Endothelial cell of umbilical vein (primary cell): ENCODE data around the gene PPM1H. TPM values are rescaled to one million over a fixed set of nuclear protein-coding genes. Genes with fewer than 3 reads are reported as not detected.

Source experiments
- BruUV-seq: library from RNA; stranded (reverse); fragments of 400-500 nt; replicated peaks from 2 replicates; lab custom pipeline; 2021; lab: Mats Ljungman, UMichigan
- CTCF ChIA-PET: fragments of 300-600, 350-600 bp; sonication (Branson Sonifier 250); formaldehyde crosslinking; loops from one replicate; lab custom pipeline; 2021; ENCODE audit warnings: antibody characterized with exemption, inconsistent platforms; lab: Charles Lee
- POLR2A ChIA-PET: fragments of 300-600, 350-600 bp; sonication (Branson Sonifier 250); formaldehyde crosslinking; loops from one replicate; lab custom pipeline; 2021; ENCODE audit warnings: antibody characterized with exemption, inconsistent platforms; lab: Charles Lee
- DNase-seq: peaks from one replicate; pipeline ENCODE4 v3.0.0-alpha.2; 2011; ENCODE audit warnings: low read depth, low spot score
- FAIRE-seq: peaks from 2 replicates; lab custom pipeline; 2011; peaks lifted over from hg19 to GRCh38; lab: Jason Lieb, UNC
- H2AFZ ChIP-seq: 2 replicates; pipeline ENCODE4 v1.6.0; 2012; ENCODE audit warnings: low read depth, low read length, control low read depth, inconsistent platforms
- H3K27ac ChIP-seq: 2 replicates; pipeline ENCODE4 v1.5.1; 2011; ENCODE audit warnings: low read depth, mild to moderate bottlenecking, control low read depth, low read length, moderate library complexity; ENCODE audit not compliant: insufficient read depth
- H3K27me3 ChIP-seq, 2 experiments: 2 replicates each; pipeline versions ENCODE4 v1.6.0 to v1.6.1; 2011; ENCODE audit warnings: low read length in 2 of 2, mixed read lengths in 1 of 2; ENCODE audit not compliant: control insufficient read depth in 2 of 2, insufficient read depth in 2 of 2
- H3K36me3 ChIP-seq, 2 experiments: 2 replicates in 1 of 2; 3 replicates in 1 of 2; pipeline ENCODE4 v1.5.1; 2011; ENCODE audit warnings: low read length in 2 of 2, mild to moderate bottlenecking in 1 of 2, moderate library complexity in 1 of 2; ENCODE audit not compliant: control insufficient read depth in 2 of 2, insufficient read depth in 2 of 2; ENCODE audit errors: extremely low read depth in 1 of 2
- H3K4me1 ChIP-seq: 3 replicates; pipeline ENCODE4 v1.5.1; 2011; ENCODE audit warnings: mild to moderate bottlenecking, low read length; ENCODE audit not compliant: control insufficient read depth, insufficient read depth; ENCODE audit errors: extremely low read depth
- H3K4me2 ChIP-seq: 2 replicates; pipeline ENCODE4 v1.6.1; 2011; ENCODE audit warnings: low read length, control low read depth, mixed read lengths; ENCODE audit not compliant: insufficient read depth
- H3K4me3 ChIP-seq, 3 experiments: fragments of 200-600 bp in 1 of 3; sonication (generic), shearing (Covaris generic) in 1 of 3; replicated peaks in 1 of 3; 2 replicates each; pipeline ENCODE4 v1.5.1; 2011 to 2016; ENCODE audit warnings: control low read depth in 3 of 3, low read length in 3 of 3, mild to moderate bottlenecking in 2 of 3, inconsistent platforms in 1 of 3, low read depth in 1 of 3, moderate library complexity in 1 of 3; ENCODE audit not compliant: insufficient read depth in 1 of 3
- H3K79me2 ChIP-seq: 2 replicates; pipeline ENCODE4 v1.6.0; 2012; ENCODE audit warnings: low read length, inconsistent platforms; ENCODE audit not compliant: control insufficient read depth, insufficient read depth
- H3K9ac ChIP-seq: replicated peaks from 2 replicates; pipeline ENCODE3; 2011; ENCODE audit warnings: low read length, control low read depth; ENCODE audit not compliant: insufficient read depth; ENCODE audit errors: extremely low read depth
- H3K9me1 ChIP-seq: replicated peaks from 3 replicates; pipeline ENCODE4 v1.6.0; 2011; ENCODE audit warnings: mild to moderate bottlenecking, low read length; ENCODE audit not compliant: control insufficient read depth, insufficient read depth; ENCODE audit errors: extremely low read depth
- H3K9me3 ChIP-seq: replicated peaks from 2 replicates; pipeline ENCODE4 v1.5.1; 2012; ENCODE audit warnings: low read length, inconsistent platforms; ENCODE audit not compliant: control insufficient read depth, insufficient read depth
- H4K20me1 ChIP-seq: replicated peaks from 2 replicates; pipeline ENCODE3; 2011; ENCODE audit warnings: mild to moderate bottlenecking, low read length; ENCODE audit not compliant: control insufficient read depth, insufficient read depth; ENCODE audit errors: extremely low read depth
- CTCF ChIP-seq, 2 donors: IDR thresholded peaks; 1 replicate in 1 of 2; 2 replicates in 1 of 2; pipeline ENCODE4 v1.5.1; 2011; ENCODE audit warnings: low read length in 2 of 2, mild to moderate bottlenecking in 2 of 2, moderate library complexity in 2 of 2, control low read depth in 1 of 2, inconsistent platforms in 1 of 2, low read depth in 1 of 2; ENCODE audit not compliant: insufficient read depth in 1 of 2; ENCODE audit errors: extremely low read depth in 1 of 2
- EZH2 ChIP-seq: IDR thresholded peaks from 2 replicates; pipeline ENCODE4 v1.6.1; 2012; ENCODE audit warnings: borderline replicate concordance, low read depth, mild to moderate bottlenecking, moderate library complexity, low read length, inconsistent platforms; ENCODE audit not compliant: severe bottlenecking
- FOS ChIP-seq: IDR thresholded peaks from 2 replicates; pipeline ENCODE4 v1.6.1; 2011; ENCODE audit warnings: mild to moderate bottlenecking, low read length, moderate library complexity, borderline replicate concordance; ENCODE audit not compliant: insufficient read depth
- GATA2 ChIP-seq: IDR thresholded peaks from 2 replicates; pipeline ENCODE4 v1.7.0; 2011; ENCODE audit warnings: low read depth, mild to moderate bottlenecking, moderate library complexity, mixed read lengths, low read length; ENCODE audit not compliant: insufficient read length, insufficient read depth
- JUN ChIP-seq: IDR thresholded peaks from 2 replicates; pipeline ENCODE4 v1.6.1; 2011; ENCODE audit warnings: borderline replicate concordance, low read depth; ENCODE audit not compliant: insufficient read length, insufficient read depth
- MAX ChIP-seq: IDR thresholded peaks from 2 replicates; pipeline ENCODE4 v1.6.1; 2011; ENCODE audit not compliant: insufficient read depth, insufficient read length
- MYC ChIP-seq: IDR thresholded peaks from one replicate; pipeline ENCODE4 v1.6.1; 2011; ENCODE audit warnings: mild to moderate bottlenecking, low read depth, low read length
- POLR2A ChIP-seq: IDR thresholded peaks from 2 replicates; pipeline ENCODE4 v1.6.1; 2012; ENCODE audit warnings: low read depth, mild to moderate bottlenecking, control low read depth, low read length
- POLR2AphosphoS5 ChIP-seq: IDR thresholded peaks from 2 replicates; pipeline ENCODE4 v1.6.1; 2012; ENCODE audit warnings: low read depth, mild to moderate bottlenecking, control low read depth, low read length, moderate library complexity; ENCODE audit not compliant: insufficient read depth
- dilution Hi-C: fragments of 300-500 bp; cut with MboI; formaldehyde crosslinking; loops from one replicate; pipeline ENCODE4 v1.15.0; 2019; ENCODE audit warnings: low sequenced_read_pairs; ENCODE audit not compliant: extremely low pct_ligation_motif_present
- intact Hi-C: fragments of 100-400 bp; cut with micrococcal nuclease; formaldehyde crosslinking; loops from one replicate; pipeline ENCODE4 v1.10.0; 2022
- polyA plus RNA-seq, 4 experiments: library from polyadenylated mRNA; depleted of rRNA in 3 of 4; stranded (reverse) in 3 of 4; unstranded in 1 of 4; fragments of >200 nt; gene quantifications; 2 replicates each; pipeline versions ENCODE4 v1.2.1 to v1.2.3, GENCODE V29; 2011 to 2012; ENCODE audit warnings: missing spikeins in 1 of 4
- total RNA-seq: library from RNA; stranded (reverse); gene quantifications from 2 replicates; pipeline ENCODE4 v1.2.3, GENCODE V29; 2021

The PPM1H gene
- total and polyA plus RNA-seq, 2 donors (not counting 3 experiments of a cell fraction or from before 2014, with no cell fraction given): 1.0 to 7.2 TPM

GRCh38 chr12:62751810-62752155, 183.2 kb downstream of the PPM1H start:
- ChIA-PET POLR2A (interaction anchor here (0.6 kb wide), 1 partner anchor 1189 kb away, joined by 3 read pairs; no protein-coding TSS in a partner anchor), CTCF (interaction anchor here (0.7 kb wide), 1 partner anchor 12 kb away, joined by 3 read pairs; no protein-coding TSS in a partner anchor)
- H3K4me2 ChIP-seq: no peak overlapping the region
- no peak overlapping the region for H3K27ac ChIP-seq
- H3K9me1 ChIP-seq: no peaks in the 10 kb centered on the region
- no peaks in the 10 kb centered on the region for H3K9me3 ChIP-seq
- peaks cover 2% of the 10 kb centered on the region for H3K4me1 ChIP-seq
- no peak overlapping the region for H2AFZ ChIP-seq
- no peak for TF ChIP-seq POLR2AphosphoS5
- TF ChIP-seq CTCF (IDR thresholded peaks at IDR 0.05; ENCODE audit: extremely low read depth in 1 of 2, insufficient read depth in 1 of 2, low read depth in 1 of 2, low read length in 2 of 2): no peak
- no peak for TF ChIP-seq POLR2A
- no peak for TF ChIP-seq MAX
- TF ChIP-seq FOS: no peak
- no peak for TF ChIP-seq JUN
- TF ChIP-seq EZH2: no peak
- no peak for TF ChIP-seq MYC
- no peak for TF ChIP-seq GATA2
- H4K20me1 ChIP-seq: no peaks in the 10 kb centered on the region
- no peak overlapping the region for H3K9ac ChIP-seq
- no peaks in the 10 kb centered on the region for H3K36me3 ChIP-seq
- FAIRE-seq (no peak), DNase-seq (no peak)
- H3K79me2 ChIP-seq: no peaks in the 10 kb centered on the region
- dilution Hi-C loops: no loop called here
- H3K4me3 ChIP-seq: no peak overlapping the region
- H3K27me3 ChIP-seq: no peaks in the 10 kb centered on the region
- intact Hi-C loops: no loop called here
- no TSS peak for BruUV-seq
